Peyer's patch (tissue), 4 donors: ENCODE results near the gene PKDCC. TPM values are rescaled to one million over a fixed set of nuclear protein-coding genes. Genes with fewer than 3 reads are reported as not detected.

Source experiments
- DNase-seq, 3 donors: peaks; one replicate each; pipeline ENCODE4 v3.0.0-alpha.2; 2017 to 2019
- H3K27ac ChIP-seq, 4 donors: fragments of 200-600 bp; sonication (generic); one replicate each; pipeline ENCODE4 v1.5.1; 2016 to 2019
- H3K27me3 ChIP-seq, 2 donors: fragments of 200-600 bp; sonication (generic); one replicate each; pipeline ENCODE4 v1.5.1; 2019
- H3K36me3 ChIP-seq, 3 donors: fragments of 200-600 bp; sonication (generic); one replicate each; pipeline ENCODE4 v1.5.1; 2016 to 2019
- H3K4me1 ChIP-seq, 4 donors: fragments of 200-600 bp; sonication (generic); one replicate each; pipeline ENCODE4 v1.5.1; 2016 to 2019
- H3K4me3 ChIP-seq, 4 donors: fragments of 200-600 bp; sonication (generic); 1 replicate in 3 of 4; 2 replicates in 1 of 4; pipeline ENCODE4 v1.5.1; 2016 to 2019; ENCODE audit warnings: mild to moderate bottlenecking in 1 of 4
- H3K9me3 ChIP-seq, 4 donors: fragments of 200-600 bp; sonication (generic); one replicate each; pipeline ENCODE4 v1.5.1; 2016 to 2019; ENCODE audit warnings: mild to moderate bottlenecking in 1 of 4
- POLR2A ChIP-seq, 2 donors: fragments of 450-650 bp; IDR thresholded peaks; one replicate each; pipeline ENCODE4 v1.5.1; 2017; ENCODE audit warnings: antibody characterized with exemption in 2 of 2, mild to moderate bottlenecking in 2 of 2, moderate library complexity in 2 of 2
- total RNA-seq, 4 donors: library from RNA; depleted of rRNA; stranded (reverse); fragments of >200 nt; gene quantifications; one replicate each; pipeline ENCODE4 v1.1.0, GENCODE V29; 2016
- TF ChIP-seq, protein P1 (sequence below), 6 experiments: fragments of 450-650 bp in 4 of 6; fragments of 200-600 bp in 2 of 6; sonication (generic) in 1 of 6; IDR thresholded peaks; one replicate each; pipeline ENCODE4 v1.5.1; 2017 to 2019; ENCODE audit warnings: antibody characterized with exemption in 6 of 6, mild to moderate bottlenecking in 3 of 6, moderate library complexity in 1 of 6

The PKDCC gene, protein sequence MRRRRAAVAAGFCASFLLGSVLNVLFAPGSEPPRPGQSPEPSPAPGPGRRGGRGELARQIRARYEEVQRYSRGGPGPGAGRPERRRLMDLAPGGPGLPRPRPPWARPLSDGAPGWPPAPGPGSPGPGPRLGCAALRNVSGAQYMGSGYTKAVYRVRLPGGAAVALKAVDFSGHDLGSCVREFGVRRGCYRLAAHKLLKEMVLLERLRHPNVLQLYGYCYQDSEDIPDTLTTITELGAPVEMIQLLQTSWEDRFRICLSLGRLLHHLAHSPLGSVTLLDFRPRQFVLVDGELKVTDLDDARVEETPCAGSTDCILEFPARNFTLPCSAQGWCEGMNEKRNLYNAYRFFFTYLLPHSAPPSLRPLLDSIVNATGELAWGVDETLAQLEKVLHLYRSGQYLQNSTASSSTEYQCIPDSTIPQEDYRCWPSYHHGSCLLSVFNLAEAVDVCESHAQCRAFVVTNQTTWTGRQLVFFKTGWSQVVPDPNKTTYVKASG
- total RNA-seq = 100 to 1,000 TPM; 113 to 210 (median 157) TPM

DNA sequence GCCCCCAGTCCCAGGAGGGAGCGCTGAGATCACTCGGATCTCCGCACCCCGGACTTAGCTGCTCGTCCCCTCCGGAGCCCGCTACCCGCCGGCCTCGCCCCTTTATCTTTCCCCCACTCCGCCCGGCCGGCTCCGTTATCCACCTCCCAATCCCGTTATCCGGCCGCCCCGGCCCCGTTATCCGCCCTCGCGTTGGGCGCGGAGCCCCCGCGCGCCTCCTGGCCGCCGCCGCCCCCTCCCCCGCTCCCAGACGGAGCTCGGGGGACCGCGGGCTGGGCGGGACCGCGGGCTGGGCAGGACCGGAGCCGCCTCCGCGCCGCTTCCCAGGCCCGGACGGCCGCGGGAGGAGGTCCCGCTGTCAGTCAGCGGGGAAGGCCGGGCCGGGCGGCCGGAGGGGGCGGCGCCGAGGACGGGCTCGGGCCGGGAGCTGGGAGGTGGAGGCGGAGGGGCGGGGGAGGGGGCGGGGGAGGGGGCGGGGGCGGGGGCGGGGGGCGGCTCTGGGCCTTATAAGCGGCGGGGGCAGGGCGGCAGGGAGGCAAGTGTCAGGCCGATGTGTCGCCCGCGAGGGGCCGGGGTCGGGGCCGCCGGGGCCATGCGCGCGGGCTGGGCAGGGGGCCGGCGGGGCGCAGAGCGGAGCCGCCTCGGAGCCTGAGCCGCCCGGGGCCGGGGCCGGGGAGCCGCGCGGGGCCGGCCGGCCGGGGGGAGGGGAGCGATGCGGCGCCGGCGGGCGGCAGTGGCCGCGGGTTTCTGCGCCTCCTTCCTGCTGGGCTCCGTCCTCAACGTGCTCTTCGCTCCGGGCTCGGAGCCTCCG is at the start of gene PKDCC:
TSS of gene PKDCC (plus strand) at position 534 of the 811 bp plus-strand sequence. CDS start at position 713, 179 bp downstream.
- H3K27me3 ChIP-seq = no peaks in the 10 kb centered on the region
- no peaks in the 10 kb centered on the region for H3K9me3 ChIP-seq
- peak; percentile 29 to 88 (median 83) for DNase-seq
- H3K4me1 ChIP-seq = peaks cover 0 to 30% (median 8%) of the 10 kb centered on the region in 4 donors
- peak within 1 kb of the TSS; percentile 53 to 93 (median 72) for H3K4me3 ChIP-seq
- no peaks in the 10 kb centered on the region for H3K36me3 ChIP-seq
- TF ChIP-seq, protein P1, sequence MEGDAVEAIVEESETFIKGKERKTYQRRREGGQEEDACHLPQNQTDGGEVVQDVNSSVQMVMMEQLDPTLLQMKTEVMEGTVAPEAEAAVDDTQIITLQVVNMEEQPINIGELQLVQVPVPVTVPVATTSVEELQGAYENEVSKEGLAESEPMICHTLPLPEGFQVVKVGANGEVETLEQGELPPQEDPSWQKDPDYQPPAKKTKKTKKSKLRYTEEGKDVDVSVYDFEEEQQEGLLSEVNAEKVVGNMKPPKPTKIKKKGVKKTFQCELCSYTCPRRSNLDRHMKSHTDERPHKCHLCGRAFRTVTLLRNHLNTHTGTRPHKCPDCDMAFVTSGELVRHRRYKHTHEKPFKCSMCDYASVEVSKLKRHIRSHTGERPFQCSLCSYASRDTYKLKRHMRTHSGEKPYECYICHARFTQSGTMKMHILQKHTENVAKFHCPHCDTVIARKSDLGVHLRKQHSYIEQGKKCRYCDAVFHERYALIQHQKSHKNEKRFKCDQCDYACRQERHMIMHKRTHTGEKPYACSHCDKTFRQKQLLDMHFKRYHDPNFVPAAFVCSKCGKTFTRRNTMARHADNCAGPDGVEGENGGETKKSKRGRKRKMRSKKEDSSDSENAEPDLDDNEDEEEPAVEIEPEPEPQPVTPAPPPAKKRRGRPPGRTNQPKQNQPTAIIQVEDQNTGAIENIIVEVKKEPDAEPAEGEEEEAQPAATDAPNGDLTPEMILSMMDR (IDR thresholded peaks at IDR 0.05) = no peak
- peak within 1 kb of the TSS; percentile 67 to 94 (median 84) for H3K27ac ChIP-seq

DNA sequence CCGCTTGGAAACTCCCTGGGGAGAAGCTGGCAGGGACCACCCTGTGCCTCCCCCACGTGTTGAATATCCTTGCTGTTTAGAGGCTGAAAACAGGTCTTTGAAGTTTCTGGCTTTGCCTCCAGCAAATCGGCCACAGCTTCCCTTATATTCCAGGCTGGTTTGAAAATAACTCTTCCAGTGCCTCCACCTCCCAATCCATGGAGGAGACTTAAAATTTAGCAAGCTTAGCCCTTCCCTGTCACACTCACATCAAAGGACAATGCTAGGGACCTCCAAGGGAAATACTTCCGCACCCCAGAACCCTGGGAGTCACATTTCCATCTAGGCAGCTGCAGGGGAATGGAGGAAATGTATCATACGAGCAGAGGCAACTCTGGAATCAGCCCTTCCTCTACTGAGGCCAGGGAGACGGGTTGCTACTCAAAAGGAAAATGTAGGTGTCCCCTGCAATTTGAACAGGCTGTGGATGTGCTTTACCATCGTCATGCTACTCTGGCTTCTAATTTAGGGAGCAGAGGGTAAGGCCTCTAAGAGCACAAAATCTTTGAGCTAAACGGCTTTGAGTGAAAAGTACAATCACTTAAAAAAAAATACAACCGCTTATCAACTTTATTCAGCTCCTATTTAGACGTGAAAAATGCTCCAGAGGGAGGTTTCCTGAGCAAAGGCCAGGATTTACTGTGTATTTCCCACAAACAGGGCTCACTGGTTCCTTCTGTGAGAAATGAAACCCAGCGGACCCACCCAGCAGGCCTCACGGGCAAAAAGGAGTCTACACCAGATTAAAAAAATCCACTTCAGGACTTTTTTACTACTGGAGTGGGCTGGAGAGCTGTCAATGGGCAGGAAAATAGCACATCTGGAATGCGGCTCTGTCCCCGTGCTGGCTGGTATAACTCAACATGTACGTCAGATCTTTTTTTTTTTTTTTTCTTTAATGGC is 49.4 kb upstream of the PKDCC start:
- Histone ChIP-seq H3K4me3 (no peak overlapping the region), H3K36me3 (no peaks in the 10 kb centered on the region), H3K27me3 (no peaks in the 10 kb centered on the region), H3K27ac (no peak overlapping the region), H3K9me3 (no peaks in the 10 kb centered on the region), H3K4me1 (no peaks in the 10 kb centered on the region)
- DNase-seq = no peak
- TF ChIP-seq, protein P1 (IDR thresholded peaks at IDR 0.05) = no peak
- TF ChIP-seq POLR2A (IDR thresholded peaks at IDR 0.05) = no peak

DNA sequence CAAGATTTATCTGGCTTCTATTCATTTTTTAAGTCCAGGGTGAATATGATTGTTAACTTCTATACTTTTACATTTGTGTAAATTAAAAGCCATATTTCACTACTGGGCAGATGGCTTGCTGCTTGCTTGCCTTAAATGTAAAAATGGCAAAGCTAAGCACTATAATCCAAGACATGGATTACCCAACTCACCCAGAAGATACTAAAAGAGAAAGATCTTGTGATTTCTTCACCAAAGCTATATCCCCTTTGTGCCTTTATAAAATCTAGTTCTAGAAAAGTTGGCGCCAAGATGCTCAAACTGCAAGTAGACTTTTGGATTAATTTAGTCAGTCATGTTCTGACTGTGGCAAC is 48.7 kb upstream of the PKDCC start:
- H3K27ac ChIP-seq = no peak overlapping the region
- DNase-seq = no peak
- H3K27me3 ChIP-seq = no peaks in the 10 kb centered on the region
- no peaks in the 10 kb centered on the region for H3K36me3 ChIP-seq
- H3K4me1 ChIP-seq = no peaks in the 10 kb centered on the region
- TF ChIP-seq, protein P1 (IDR thresholded peaks at IDR 0.05) = no peak
- TF ChIP-seq POLR2A (IDR thresholded peaks at IDR 0.05) = no peak
- no peak overlapping the region for H3K4me3 ChIP-seq
- H3K9me3 ChIP-seq = peaks cover 0 to 6% (median 0%) of the 10 kb centered on the region in 4 donors

DNA sequence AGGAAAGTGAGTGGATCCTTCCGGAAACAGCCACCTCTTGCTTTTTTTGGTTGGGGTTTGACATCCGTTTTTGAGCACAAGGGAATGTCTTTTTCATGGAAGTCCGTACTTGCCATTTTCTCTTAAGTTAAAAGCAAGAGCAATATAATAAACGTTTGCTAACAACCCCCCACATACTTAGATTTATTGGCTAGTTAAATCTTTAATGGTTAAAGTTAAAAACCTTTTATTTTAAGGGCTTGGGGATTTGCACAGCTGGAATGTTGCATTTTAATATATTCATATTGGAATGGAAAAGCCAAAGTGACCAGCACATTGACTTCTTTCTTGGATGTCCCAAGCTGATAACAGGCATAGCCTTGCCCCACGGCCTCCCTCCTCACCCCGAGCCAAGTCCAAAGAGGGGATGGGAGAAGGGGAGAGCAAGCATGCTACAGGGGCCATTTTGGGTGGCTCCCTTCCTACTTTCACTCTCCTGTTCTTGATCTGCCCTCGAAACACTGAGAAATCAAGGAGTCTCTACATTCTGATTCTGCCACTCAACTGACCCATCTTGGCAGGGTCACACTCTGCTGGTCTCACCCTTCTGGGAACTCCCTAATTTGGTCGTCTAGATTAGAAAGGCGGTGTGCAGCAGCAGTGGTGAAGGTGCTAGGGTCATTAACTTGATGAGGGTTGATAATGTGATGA is 48.1 kb upstream of the PKDCC start:
- no peak overlapping the region for H3K4me3 ChIP-seq
- H3K27ac ChIP-seq = no peak overlapping the region
- DNase-seq = no peak
- H3K9me3 ChIP-seq = peaks cover 0 to 9% (median 0%) of the 10 kb centered on the region in 4 donors
- H3K4me1 ChIP-seq = no peaks in the 10 kb centered on the region
- H3K36me3 ChIP-seq = no peaks in the 10 kb centered on the region
- H3K27me3 ChIP-seq = no peaks in the 10 kb centered on the region
- no peak for TF ChIP-seq POLR2A (IDR thresholded peaks at IDR 0.05)
- TF ChIP-seq, protein P1 (IDR thresholded peaks at IDR 0.05) = no peak
